Adrenal gland (tissue), 12 donors: Measurements from ENCODE around the gene CADM1. TPM values are rescaled to one million over a fixed set of nuclear protein-coding genes. Genes with fewer than 3 reads are reported as not detected.
A peak's percentile ranks its signal among the peaks of the same experiment; 100 is the strongest.

Experiments used
- DNase-seq, 7 donors: peaks; one replicate each; pipeline ENCODE4 v3.0.0-alpha.2; 2019 to 2020
- H3K27ac ChIP-seq, 5 donors: fragments of 200-600 bp; sonication (generic) in 4 of 5; 1 replicate in 3 of 5; 2 replicates in 2 of 5; pipeline versions ENCODE4 v1.5.1 to v1.8.0; 2016 to 2020; ENCODE audit warnings: mild to moderate bottlenecking in 1 of 5
- H3K27me3 ChIP-seq: fragments of 200-600 bp; 2 replicates; pipeline ENCODE4 v1.8.0; 2021
- H3K36me3 ChIP-seq, 2 donors: fragments of 200-600 bp; replicated peaks in 1 of 2; 1 replicate in 1 of 2; 2 replicates in 1 of 2; pipeline versions ENCODE4 v1.5.1 to v1.8.0; 2018 to 2022
- H3K4me1 ChIP-seq, 2 donors: fragments of 200-600 bp; replicated peaks in 1 of 2; 1 replicate in 1 of 2; 2 replicates in 1 of 2; pipeline versions ENCODE4 v1.5.1 to v1.8.0; 2018 to 2021
- H3K4me3 ChIP-seq, 4 donors: fragments of 200-600 bp; sonication (generic) in 3 of 4; one replicate each; pipeline ENCODE4 v1.5.1; 2016 to 2018
- H3K9me3 ChIP-seq, 3 donors: fragments of 200-600 bp; sonication (generic) in 1 of 3; replicated peaks in 1 of 3; 1 replicate in 2 of 3; 2 replicates in 1 of 3; pipeline versions ENCODE4 v1.5.1 to v1.8.0; 2016 to 2021
- POLR2A ChIP-seq, 2 donors: fragments of 450-650 bp; IDR thresholded peaks; one replicate each; pipeline ENCODE4 v1.6.1; 2017; ENCODE audit warnings: antibody characterized with exemption in 2 of 2, mild to moderate bottlenecking in 2 of 2, moderate library complexity in 1 of 2
- WGBS, 4 donors: extraction: QIAGEN DNeasy Blood & Tissue Kit in 2 of 4; methylation state at CpG; one replicate each; pipeline versions ENCODE4 v1.1.5 to v1.1.7; 2013 to 2017; 5-methylcytosine and 5-hydroxymethylcytosine counted together
- intact Hi-C, 2 donors: fragments of 100-400 bp; cut with DNase I; formaldehyde crosslinking; loops; one replicate each; pipeline versions ENCODE4 v1.14.1 to v1.15.0; 2022 to 2023
- polyA plus RNA-seq, 3 donors: library from polyadenylated mRNA; stranded (reverse); fragments of 200-250 nt in 2 of 3; fragments of 350-450 nt in 1 of 3; fragmentation: Illumina TruSeq in 1 of 3; extraction: RNeasy Lipid Tissue Mini Kit (QIAGEN cat#74804) in 1 of 3; gene quantifications; one replicate each; pipeline ENCODE4 v1.2.3, GENCODE V29; 2013 to 2014
- total RNA-seq, 9 donors: library from RNA; depleted of rRNA in 4 of 9; stranded (reverse); fragments of >200 nt in 4 of 9; fragments of 120-200 nt in 1 of 9; fragmentation: NEBNext Ultra II Directional in 1 of 9; extraction: Animal tissue kit (Norgen Biotek cat#: 25700) in 1 of 9; gene quantifications; one replicate each; pipeline versions ENCODE4 v1.1.0 to v1.2.4, GENCODE V29; 2013 to 2023
- TF ChIP-seq, protein P1 (sequence below), 6 experiments: fragments of 450-650 bp in 4 of 6; fragments of 200-600 bp in 2 of 6; sonication (generic) in 1 of 6; IDR thresholded peaks; 1 replicate in 5 of 6; 2 replicates in 1 of 6; pipeline versions ENCODE4 v1.5.1 to v1.8.0; 2016 to 2021; ENCODE audit warnings: antibody characterized with exemption in 6 of 6, mild to moderate bottlenecking in 2 of 6, moderate library complexity in 1 of 6
- donor health status: healthy with polysubstance abuse.
- donor health status: Bipolar disorder and iron deficiency.
- donor health status: DM: yes; HTN: yes; CAD: no.
- donor health status: DM: no; HTN: no; CAD: no.
- donor health status: DM: no; HTN: no; CAD: no.
- donor health status: DM: yes; HTN: yes; CAD: no.

CADM1 gene
- total and polyA plus RNA-seq, 12 donors: 21.6 to 256 (median 39.8) TPM

DNA sequence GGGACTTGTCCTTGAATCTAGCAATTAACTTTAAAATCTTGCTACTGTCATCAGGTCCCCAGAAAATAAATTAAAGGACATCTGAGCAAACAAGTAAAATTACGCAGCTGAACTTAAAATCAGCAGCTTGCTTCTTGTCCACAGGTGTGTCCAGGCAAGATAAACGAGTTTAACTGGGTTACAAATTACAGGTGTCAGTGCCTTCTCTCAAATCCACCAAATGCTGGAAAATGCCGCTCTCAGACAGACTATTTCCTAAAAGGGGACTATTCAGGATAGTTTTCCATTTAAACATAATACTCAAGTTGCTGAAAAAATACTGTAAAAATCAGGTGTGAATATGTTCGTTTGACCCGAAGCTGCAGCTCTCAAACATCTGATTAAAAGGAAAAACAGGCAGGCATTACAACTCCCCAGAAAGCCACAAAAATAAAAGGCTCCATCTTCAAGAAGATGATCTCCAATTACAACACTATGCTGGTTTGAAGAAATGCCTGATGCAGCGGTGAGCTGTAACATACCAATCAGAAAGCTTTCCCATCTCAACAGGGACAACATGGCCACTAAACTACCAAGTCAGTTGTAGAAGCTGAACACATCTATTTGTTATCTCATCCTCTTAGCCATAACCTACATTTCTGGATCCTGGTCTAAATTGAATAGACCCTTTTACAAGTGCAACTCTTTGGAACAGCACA lies 82.1 kb downstream of the CADM1 start:
- no peak overlapping the region for H3K27ac ChIP-seq
- H3K4me3 ChIP-seq: no peak overlapping the region
- peaks cover 0 to 15% of the 10 kb centered on the region in 2 donors for H3K4me1 ChIP-seq
- no peak for TF ChIP-seq POLR2A (IDR thresholded peaks at IDR 0.05)
- TF ChIP-seq, protein P1, sequence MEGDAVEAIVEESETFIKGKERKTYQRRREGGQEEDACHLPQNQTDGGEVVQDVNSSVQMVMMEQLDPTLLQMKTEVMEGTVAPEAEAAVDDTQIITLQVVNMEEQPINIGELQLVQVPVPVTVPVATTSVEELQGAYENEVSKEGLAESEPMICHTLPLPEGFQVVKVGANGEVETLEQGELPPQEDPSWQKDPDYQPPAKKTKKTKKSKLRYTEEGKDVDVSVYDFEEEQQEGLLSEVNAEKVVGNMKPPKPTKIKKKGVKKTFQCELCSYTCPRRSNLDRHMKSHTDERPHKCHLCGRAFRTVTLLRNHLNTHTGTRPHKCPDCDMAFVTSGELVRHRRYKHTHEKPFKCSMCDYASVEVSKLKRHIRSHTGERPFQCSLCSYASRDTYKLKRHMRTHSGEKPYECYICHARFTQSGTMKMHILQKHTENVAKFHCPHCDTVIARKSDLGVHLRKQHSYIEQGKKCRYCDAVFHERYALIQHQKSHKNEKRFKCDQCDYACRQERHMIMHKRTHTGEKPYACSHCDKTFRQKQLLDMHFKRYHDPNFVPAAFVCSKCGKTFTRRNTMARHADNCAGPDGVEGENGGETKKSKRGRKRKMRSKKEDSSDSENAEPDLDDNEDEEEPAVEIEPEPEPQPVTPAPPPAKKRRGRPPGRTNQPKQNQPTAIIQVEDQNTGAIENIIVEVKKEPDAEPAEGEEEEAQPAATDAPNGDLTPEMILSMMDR (IDR thresholded peaks at IDR 0.05): no peak
- 67 to 76% (median 71%) methylated on average over 6 of the region's 6 CpGs for WGBS, 4 donors
- H3K36me3 ChIP-seq: no peaks in the 10 kb centered on the region
- no peaks in the 10 kb centered on the region for H3K27me3 ChIP-seq
- DNase-seq: no peak
- H3K9me3 ChIP-seq: no peaks in the 10 kb centered on the region
- intact Hi-C loops: no loop called here

DNA sequence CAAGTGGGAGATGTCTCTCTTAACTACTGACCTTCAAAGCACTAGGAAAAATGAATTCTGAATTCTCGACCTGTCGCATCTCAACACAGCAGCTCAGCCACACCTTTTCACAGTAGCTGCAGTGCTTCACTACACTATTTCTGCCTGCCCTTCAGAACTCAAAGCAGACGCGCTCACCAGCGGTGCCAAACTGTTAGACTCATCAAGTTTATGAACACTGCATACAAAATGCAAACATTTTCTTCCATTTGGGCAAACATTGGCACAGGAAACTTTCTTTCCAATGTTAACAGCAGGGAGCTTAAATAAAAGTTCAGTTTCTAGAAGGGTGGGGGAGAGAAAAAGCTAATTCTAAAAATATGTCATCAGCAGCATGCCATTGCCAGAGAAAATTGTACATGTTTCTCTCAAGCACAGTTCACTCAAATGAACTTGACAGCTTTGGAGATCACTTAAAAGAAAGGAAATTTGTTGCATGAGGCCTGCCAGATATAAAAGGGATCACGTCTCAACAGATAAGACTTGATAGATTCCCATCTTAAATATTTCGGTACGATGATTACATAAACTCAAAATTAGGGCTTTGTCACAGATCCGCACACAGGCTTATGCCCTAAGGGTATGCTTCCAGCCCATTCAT lies 82.7 kb downstream of the CADM1 start:
- H3K4me1 ChIP-seq: peaks cover 0 to 15% of the 10 kb centered on the region in 2 donors
- intact Hi-C loops: no loop called here

DNA sequence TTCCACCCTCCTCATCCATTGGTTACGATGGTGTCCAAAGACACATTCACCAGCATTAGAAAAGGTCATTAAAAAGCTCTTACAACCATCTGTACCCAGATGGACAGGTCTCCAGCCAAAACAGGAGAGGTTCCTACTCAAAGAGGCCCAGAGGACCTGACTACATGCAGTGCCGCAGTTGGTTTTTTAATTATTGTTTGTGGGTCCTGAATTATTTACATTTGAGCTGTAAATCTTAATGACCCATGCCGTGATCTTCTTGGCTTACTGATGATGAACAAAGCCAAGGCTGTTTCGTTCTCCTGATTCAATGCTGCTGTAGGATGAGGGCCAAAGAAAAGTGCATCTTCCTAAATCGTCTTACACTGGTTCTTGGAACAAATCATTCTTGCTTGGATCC lies 83.7 kb downstream of the CADM1 start:
- intact Hi-C loops: no loop called here
- Histone ChIP-seq H3K9me3 (no peaks in the 10 kb centered on the region), H3K27me3 (no peaks in the 10 kb centered on the region), H3K4me1 (peaks cover 0 to 15% of the 10 kb centered on the region in 2 donors), H3K36me3 (no peaks in the 10 kb centered on the region), H3K4me3 (peak overlapping the region in 1 of 4 donors; percentile 5), H3K27ac (peak overlapping the region in 3 of 5 donors; percentile 14 to 50 (median 43))
- WGBS, 4 donors: 43 to 60% (median 54%) methylated on average over 5 of the region's 5 CpGs
- DNase-seq: no peak
- TF ChIP-seq POLR2A (IDR thresholded peaks at IDR 0.05): no peak

More for the DNA sequence above, 82.7 kb downstream of the CADM1 start:
- Histone ChIP-seq H3K4me3 (peak overlapping the region in 1 of 4 donors; percentile 5), H3K36me3 (no peaks in the 10 kb centered on the region), H3K27ac (peak overlapping the region in 3 of 5 donors; percentile 14 to 64 (median 50)), H3K9me3 (no peaks in the 10 kb centered on the region), H3K27me3 (no peaks in the 10 kb centered on the region)
- DNase-seq: peak in 2 of 7 donors; percentile 13 to 23
- TF ChIP-seq, protein P1 (IDR thresholded peaks at IDR 0.05): no peak
- no peak for TF ChIP-seq POLR2A (IDR thresholded peaks at IDR 0.05)
- 40 to 53% (median 41%) methylated on average over 9 of the region's 9 CpGs for WGBS, 4 donors

DNA sequence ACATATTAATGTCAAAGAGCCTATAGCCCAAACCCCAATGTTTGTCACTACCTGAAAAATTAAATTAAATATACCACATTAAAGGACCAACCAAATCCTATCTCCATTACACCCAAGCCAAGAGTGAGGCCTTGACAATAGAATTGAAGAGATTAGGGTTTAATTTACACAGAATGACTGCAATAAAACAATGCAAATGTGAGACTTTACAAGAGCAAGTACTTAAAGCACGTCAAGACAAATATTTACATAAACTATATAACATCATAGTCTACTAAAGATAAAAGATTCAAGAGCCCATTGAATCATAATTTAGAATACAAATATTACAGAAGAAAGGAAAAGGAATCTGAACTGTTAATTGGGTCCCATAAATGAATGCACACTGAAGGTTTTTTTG lies 85.6 kb downstream of the CADM1 start:
- H3K4me3 ChIP-seq: no peak overlapping the region
- TF ChIP-seq POLR2A (IDR thresholded peaks at IDR 0.05): no peak
- TF ChIP-seq, protein P1 (IDR thresholded peaks at IDR 0.05): no peak
- peaks cover 0 to 15% of the 10 kb centered on the region in 2 donors for H3K4me1 ChIP-seq
- 76 to 88% (median 87%) methylated on average over 1 of the region's 1 CpG for WGBS, 4 donors
- H3K27ac ChIP-seq: no peak overlapping the region
- H3K36me3 ChIP-seq: no peaks in the 10 kb centered on the region
- DNase-seq: no peak
- intact Hi-C loops: no loop called here
- H3K9me3 ChIP-seq: no peaks in the 10 kb centered on the region
- no peaks in the 10 kb centered on the region for H3K27me3 ChIP-seq
